NB4 (cell line): Measurements from ENCODE around the gene B9D2.

Source experiments
- DNase-seq: peaks from one replicate; pipeline ENCODE4 v3.0.0; 2010; ENCODE audit warnings: low read depth
- H3K4me3 ChIP-seq: one replicate; pipeline ENCODE4 v1.5.1; 2011; ENCODE audit warnings: mild to moderate bottlenecking, low read depth, low read length, moderate library complexity
- MYC ChIP-seq: IDR thresholded peaks from 2 replicates; pipeline ENCODE4 v1.6.1; 2011; ENCODE audit warnings: low read depth, low read length
- POLR2A ChIP-seq: IDR thresholded peaks from 2 replicates; pipeline ENCODE4 v1.6.1; 2011; ENCODE audit warnings: mild to moderate bottlenecking; ENCODE audit not compliant: insufficient read length; ENCODE audit errors: extremely low read depth
- TF ChIP-seq, protein P1 (sequence below): IDR thresholded peaks from one replicate; pipeline ENCODE4 v1.5.1; 2012; ENCODE audit warnings: low read depth, low read length
- TF ChIP-seq, protein P2 (sequence below): IDR thresholded peaks from 2 replicates; pipeline ENCODE4 v1.6.1; 2011; ENCODE audit warnings: low read depth, low read length

The B9D2 gene

DNA sequence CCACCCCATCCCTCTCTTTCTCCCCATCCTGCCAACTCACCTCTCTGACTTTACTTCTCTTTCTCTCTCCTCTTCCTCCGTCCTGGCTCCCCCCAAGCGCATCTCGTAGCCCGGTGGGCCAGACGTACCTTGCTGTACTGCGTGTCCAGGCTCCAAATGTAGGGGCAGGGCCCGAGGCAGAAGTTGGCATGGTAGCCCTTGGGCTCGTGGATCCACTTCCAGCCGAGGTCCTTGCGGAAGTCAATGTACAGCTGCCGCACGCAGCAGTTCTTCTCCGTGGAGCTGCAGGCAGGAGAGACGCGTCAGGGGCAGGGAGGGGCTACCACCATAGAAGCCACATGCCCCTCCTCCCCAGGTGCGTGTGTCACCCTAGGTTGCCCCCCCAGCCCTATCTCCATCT lies 31.9 kb downstream of the B9D2 start:
- DNase-seq, result no peak
- no peak overlapping the region for H3K4me3 ChIP-seq
- TF ChIP-seq, protein P1, sequence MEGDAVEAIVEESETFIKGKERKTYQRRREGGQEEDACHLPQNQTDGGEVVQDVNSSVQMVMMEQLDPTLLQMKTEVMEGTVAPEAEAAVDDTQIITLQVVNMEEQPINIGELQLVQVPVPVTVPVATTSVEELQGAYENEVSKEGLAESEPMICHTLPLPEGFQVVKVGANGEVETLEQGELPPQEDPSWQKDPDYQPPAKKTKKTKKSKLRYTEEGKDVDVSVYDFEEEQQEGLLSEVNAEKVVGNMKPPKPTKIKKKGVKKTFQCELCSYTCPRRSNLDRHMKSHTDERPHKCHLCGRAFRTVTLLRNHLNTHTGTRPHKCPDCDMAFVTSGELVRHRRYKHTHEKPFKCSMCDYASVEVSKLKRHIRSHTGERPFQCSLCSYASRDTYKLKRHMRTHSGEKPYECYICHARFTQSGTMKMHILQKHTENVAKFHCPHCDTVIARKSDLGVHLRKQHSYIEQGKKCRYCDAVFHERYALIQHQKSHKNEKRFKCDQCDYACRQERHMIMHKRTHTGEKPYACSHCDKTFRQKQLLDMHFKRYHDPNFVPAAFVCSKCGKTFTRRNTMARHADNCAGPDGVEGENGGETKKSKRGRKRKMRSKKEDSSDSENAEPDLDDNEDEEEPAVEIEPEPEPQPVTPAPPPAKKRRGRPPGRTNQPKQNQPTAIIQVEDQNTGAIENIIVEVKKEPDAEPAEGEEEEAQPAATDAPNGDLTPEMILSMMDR, result no peak
- TF ChIP-seq, protein P2, sequence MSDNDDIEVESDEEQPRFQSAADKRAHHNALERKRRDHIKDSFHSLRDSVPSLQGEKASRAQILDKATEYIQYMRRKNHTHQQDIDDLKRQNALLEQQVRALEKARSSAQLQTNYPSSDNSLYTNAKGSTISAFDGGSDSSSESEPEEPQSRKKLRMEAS, result no peak
- TF ChIP-seq MYC (no peak), POLR2A (no peak)

DNA sequence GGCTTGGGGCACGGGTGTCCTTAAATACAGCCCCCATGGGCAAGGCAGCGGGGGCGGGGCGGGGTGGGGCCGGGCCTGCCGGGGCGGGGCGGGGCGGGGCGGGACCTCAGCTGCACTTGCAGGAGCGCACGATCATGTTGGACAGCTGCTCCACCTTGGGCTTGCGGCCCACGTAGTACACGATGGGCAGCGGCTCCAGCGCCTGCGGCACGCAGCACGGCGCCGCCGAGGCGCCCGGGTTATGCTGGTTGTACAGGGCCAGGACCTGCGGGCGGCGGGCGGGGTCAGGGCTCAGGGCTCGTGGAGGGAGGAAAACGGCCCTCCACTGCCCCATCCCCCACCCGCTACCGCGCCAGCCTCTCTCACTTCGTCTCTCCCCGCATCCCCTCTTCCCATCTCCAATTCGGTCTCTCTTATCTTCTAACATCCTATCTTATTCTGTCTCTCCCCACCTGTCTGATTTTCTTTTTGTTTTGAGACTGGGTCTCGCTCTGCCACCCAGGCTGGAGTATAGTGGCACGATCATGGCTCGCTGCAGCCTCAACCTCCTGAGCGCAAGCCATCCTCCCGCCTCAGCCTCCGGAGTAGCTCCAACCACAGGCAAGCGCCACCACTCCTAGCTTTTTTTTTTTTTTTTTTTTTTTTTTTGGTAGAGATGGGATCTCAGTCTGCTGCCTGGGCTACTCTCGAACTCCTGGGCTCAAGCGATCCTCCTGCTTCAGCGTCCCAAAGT lies 32.8 kb downstream of the B9D2 start:
- H3K4me3 ChIP-seq, result no peak overlapping the region
- DNase-seq, result no peak
- TF ChIP-seq, protein P2, result no peak
- TF ChIP-seq, protein P1, result no peak
- no peak for TF ChIP-seq POLR2A
- TF ChIP-seq MYC, result no peak

DNA sequence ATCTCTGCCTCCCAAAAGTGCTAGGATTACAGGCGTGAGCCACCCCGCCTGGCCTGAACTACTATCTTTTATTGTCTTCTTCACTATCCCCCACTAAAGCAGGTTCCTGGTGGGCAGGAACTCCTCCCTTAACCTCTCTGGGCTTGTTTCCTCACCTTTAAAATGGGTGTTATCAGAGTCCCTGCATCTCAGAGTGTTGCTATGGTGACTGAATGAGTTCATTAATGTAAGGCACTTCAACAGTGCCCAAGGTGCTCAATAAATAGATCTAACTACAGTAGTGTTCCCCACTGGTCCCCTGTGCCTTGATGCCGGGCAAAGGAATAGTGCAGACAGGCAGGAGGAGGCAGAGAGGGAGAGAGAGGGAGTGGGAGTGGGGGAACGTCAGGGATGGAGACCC lies 33.5 kb downstream of the B9D2 start:
- DNase-seq, result no peak
- H3K4me3 ChIP-seq, result no peak overlapping the region
- TF ChIP-seq, protein P1, result no peak
- TF ChIP-seq, protein P2, result no peak
- no peak for TF ChIP-seq MYC
- TF ChIP-seq POLR2A, result no peak

DNA sequence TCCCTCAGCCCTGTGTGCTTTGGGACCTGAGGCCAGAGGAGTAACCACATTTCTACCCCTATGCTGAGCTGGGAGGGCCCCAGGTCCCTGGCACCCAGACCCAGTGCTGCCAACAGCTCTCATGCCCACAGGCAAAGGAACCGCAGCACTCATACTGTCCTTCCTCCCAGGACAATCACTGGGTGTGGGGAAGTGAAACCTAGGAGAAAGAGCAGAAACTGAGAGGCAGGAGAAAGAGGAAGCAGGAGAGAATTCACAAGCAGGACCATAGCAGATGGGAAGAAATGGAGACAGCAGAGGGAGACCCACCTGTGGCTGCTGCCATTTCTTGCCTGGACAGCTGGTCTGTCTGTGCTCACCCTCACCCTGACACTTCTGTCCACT lies 35.1 kb downstream of the B9D2 start:
- TF ChIP-seq, protein P1, result no peak
- TF ChIP-seq, protein P2, result no peak
- no peak for TF ChIP-seq MYC
- no peak for TF ChIP-seq POLR2A
- H3K4me3 ChIP-seq, result no peak overlapping the region
- DNase-seq, result peak; percentile 72

DNA sequence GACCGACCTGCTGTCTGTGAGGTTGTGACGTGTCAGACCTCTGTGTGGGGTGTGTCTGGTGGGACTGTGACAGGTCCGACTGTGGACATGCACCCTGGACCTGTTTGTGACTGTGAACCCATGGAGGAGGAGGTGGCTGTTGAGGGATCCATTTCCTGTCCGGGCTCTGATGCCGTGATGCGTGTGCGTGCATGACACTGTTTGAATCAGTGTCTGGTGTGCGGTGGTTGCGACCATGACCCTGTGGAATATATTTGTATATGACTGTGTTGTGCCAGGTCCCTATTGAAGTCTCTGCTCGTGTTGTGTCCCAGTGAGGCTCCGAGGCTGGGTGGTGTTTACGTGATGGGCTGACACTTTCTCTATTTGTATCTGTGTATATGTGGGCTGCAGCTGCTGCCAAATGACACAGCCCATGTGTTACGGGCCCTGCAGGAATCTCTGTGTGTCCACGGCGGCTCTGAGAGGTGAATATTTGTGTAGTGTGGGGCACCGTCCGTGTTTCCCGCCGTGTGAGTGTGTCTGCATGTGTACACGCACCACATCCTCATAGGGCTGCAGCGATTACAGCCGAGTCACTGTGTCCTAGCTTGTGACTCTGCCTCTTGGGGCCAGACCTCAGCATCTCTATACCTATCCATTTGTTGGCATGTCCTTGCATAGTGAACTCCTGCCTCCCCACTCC lies 35.6 kb downstream of the B9D2 start:
- no peak for DNase-seq
- TF ChIP-seq, protein P1, result no peak
- TF ChIP-seq MYC (no peak), POLR2A (no peak)
- TF ChIP-seq, protein P2, result no peak

More for the DNA sequence above, 35.6 kb downstream of the B9D2 start:
- peak overlapping the region; percentile 25 for H3K4me3 ChIP-seq
